A172 (cell line): ENCODE data around the gene ANKRD11. TPM values are rescaled to one million over a fixed set of nuclear protein-coding genes. Genes with fewer than 3 reads are reported as not detected.

ENCODE experiments used
- DNase-seq: peaks from one replicate; pipeline ENCODE4 v3.0.0-alpha.2; 2015; ENCODE audit warnings: low spot score
- total RNA-seq: library from RNA; depleted of rRNA; stranded (reverse); fragments of >200 nt; shearing (Covaris generic); gene quantifications from 2 replicates; pipeline ENCODE4 v1.2.3, GENCODE V29; 2014; rRNA removed

ANKRD11 gene
- 48.3 and 61.6 TPM in 2 replicates for total RNA-seq

DNA sequence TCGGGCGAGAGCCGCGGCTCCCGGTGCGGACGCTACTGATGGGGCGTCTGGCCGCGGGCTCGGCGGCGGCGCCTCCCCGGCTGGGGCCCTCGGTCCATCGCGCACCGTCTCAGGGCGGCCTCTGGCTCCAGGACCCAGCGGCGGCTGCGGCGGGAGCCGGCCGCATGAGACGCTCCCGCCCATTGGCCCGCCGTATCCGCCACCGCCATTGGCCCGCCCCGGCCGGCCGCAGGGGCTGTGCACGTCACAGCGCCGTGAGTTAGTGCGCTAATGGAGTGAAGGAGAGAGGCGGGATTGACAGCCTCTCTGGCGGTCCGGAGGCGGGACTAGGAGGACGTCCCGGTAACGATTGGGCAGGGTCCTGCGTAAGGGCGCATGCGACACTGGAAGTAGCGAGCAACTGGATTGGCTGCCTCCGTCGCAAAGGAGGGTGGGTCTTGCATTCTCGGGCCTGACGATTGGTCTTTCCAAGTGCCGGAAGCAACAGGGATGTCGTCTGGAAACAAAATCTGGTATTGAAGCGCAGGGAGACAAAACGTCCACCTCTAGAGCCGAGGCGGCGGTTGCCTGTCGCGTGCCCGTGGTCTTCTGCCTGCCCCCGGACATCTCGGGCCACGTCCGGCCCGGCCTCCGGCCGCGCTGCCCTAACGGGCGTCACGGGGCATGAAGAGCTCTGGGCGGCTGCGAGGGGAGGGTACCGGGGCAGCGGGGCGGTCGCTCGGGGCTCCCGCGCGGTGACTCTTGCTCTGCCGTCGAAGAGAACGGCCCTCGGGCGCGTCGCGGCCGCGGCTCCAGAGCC is at the start of gene ANKRD11:
Gene ANKRD11 (minus strand): TSS at position 123 of the 799 bp plus-strand sequence. CDS start 173,542 bp downstream, outside the sequence.
- peak; percentile 100 for DNase-seq

DNA sequence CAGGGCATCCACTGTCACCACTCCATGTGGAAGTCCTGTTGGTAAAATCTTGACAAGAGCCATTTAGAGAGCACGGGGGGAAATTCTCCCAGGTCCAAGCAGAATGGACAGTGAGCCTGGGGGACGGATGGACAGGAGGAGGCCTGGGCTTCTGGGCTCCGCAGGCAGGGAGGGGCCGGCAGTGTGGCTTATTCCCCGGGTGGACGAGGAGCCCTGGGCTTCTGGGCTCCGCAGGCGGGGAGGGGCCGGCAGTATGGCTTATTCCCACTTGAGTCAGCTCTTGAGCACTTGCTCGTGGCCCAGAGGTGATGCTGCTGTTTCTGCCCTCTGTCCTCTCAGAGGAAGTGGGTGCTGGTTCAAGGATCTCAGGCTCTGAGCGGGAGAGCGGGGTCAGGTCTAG is 47.9 kb upstream of the ANKRD11 start:
- no peak for DNase-seq

DNA sequence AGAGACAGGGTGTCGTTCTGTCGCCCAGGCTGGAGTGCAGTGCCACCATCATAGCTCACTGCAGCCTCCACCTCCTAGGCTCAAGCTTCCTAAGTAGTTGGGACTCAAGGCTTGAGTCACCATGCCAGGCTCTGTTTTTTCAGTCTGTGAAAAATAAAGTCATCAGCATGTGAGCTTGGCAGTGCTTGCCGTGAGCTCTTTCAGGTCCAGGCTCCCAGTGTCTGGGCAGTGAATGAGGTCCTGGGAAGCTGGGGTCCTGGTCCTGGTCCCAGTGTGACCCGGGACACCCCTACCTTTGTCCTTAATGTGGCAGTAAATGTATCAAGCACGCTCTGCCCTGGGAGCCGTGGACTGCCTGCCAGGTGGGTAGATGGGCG is 47.2 kb upstream of the ANKRD11 start:
- no peak for DNase-seq

DNA sequence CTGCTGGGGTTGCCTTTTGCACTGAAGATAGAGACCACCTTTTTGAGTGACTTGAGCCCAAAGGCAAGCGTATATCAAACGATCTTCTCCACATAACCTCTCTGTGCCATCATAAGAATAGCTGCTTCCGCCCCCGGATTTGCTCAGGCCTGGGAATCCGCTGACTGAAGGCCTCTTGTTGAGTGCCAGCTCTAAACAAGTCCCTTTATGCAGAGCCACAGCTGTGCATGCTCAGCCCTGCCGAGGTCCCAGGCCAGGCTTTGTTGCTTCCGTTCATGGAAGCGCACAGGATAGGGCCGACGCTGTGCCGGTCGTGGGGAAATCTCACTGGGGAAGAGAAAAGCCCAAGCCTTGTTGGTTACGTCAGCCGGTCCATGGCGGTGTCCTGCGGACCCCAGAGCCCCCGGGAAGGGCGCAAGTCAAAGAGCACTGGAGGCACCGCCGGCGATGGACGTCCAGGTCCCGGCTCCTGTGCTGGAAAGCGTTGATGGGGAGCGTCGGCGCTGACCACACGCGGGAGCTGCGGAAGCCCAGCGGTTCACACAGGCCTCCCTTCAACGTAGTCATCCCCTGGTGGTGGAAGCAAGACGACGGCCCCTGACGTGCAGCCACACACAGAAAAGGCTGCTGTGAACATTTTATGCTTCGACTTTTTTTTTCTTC is 46.7 kb upstream of the ANKRD11 start:
- DNase-seq: no peak

DNA sequence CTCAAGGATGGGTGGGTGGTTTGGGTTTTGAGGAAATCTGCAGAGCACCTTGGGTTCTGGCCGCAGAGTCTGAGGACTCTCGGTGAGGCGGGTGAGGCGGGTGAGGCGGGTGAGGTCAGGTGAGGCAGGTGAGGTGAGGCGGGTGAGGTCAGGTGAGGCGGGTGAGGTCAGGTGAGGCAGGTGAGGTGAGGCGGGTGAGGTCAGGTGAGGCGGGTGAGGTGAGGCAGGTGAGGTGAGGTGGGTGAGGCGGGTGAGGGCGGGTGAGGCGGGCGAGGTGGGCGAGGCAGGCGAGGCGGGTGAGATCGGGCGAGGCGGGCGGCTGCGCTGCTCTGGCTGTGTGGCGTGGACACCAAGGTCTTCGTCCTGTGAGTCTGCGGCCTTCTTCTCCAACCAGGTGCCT is 46.0 kb upstream of the ANKRD11 start:
- DNase-seq: no peak

DNA sequence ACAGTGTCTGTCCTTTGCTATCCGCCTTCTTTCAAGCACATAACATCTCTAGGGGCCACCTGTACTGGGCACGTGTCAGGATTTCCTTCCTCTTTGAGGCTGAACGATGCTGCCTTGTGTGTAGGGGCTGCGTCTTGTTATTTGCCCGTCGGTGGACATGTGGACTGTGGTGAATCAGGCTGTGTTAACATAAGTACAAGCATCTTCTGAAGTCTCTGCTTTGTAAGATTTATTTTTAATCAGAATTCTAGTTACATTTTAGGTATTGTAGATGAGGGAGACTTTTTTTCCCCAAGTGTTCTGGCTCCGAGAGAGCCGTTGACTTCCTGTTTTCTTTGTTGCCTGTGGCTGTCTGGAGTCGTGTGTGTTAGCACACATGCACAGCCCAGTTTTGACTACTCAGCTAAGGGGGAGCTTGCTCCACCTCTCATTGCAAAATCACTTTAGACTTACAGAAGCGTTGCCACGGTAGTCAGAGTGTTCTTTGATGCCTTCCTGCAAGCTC is 43.9 kb upstream of the ANKRD11 start:
- no peak for DNase-seq

DNA sequence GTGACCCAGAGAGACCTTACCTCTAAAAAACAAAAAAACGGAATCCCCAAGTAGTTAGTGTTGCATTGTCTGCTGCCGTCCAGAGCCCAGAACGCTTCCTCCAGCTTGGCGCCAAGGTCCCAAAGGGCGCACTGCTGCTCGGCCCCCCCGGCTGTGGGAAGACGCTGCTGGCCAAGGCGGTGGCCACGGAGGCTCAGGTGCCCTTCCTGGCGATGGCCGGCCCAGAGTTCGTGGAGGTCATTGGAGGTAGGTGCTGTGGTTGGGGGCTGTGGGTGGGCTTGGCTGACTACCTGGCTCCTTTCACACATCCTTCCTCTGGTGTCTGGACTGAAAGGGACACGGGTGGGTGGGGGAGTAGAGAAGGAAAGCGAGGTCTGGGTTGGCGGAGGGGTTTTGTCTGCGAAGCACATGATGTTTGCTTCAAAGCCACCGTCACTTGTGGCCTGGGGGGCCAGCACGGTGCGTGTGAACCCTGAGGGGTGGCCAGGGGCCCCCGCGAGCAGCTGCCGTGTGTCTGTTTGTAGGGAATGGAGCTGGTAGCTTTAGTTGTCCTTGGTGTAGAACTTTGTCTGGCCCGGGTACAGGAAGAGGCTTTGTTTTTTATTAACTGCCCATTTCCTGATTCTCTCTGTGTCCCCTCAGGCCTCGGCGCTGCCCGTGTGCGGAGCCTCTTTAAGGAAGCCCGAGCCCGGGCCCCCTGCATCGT is 41.6 kb upstream of the ANKRD11 start:
- DNase-seq: no peak

DNA sequence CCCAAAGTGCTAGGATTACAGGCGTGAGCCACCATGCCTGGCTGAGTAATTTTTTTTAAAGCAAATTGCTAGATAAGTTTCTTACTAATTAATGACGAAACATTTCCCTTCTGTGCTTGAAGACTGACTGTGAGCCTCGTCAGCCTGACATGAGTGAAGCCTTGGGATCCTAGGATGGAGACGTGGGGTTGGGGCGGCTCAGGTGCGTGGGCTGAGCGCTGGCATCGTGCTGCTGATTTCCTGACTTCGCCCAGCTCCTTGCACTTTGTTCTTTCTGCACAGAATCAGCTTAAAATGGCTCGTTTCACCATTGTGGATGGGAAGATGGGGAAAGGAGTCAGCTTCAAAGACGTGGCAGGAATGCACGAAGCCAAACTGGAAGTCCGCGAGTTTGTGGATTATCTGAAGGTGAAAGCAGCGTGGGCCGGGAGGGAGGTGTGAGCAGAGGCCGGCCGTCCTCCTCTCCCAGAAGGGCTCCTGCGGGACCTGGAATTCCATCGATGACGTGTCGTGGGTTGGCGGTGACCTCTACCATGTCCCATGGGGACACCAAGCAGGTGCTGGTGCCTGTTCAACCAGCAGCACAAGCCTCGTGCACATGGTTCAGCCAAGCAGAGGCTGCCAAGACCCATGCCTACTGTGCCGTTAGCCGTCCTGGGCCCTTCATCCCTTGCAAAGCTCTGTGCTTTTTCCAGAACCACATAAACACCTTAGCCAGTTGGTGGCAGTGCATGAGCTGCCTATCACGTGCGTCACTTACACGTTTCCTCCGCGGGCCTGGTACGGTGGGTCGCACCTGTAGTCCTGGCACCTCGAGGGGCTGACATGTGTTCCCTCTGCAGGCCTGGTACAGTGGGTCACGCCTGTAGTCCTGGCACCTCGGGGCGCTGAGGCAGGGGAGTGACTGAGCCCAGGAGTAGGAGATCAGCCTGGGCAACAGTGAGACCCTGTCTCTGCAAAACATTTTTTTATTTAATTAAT is 40.3 kb upstream of the ANKRD11 start:
- DNase-seq: no peak

DNA sequence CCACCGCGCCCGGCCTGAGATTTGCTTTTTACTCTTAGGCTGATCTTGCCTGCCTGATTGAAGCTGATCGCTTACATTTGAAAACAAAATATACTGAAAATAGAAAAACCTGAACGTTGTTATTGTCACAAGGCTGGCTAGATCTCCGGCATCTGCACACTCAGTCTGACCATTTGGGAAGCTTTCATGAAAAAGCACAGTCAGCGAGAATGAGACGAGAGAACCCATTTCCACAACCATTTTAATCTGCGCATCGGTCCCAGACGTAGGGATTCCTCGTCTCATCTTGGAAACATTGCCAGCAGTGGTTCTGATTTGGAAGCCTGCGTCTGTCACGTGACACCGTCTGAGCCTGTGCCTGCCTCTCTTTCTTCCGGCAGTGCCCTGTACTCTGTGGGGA is 38.7 kb upstream of the ANKRD11 start:
- DNase-seq: no peak

DNA sequence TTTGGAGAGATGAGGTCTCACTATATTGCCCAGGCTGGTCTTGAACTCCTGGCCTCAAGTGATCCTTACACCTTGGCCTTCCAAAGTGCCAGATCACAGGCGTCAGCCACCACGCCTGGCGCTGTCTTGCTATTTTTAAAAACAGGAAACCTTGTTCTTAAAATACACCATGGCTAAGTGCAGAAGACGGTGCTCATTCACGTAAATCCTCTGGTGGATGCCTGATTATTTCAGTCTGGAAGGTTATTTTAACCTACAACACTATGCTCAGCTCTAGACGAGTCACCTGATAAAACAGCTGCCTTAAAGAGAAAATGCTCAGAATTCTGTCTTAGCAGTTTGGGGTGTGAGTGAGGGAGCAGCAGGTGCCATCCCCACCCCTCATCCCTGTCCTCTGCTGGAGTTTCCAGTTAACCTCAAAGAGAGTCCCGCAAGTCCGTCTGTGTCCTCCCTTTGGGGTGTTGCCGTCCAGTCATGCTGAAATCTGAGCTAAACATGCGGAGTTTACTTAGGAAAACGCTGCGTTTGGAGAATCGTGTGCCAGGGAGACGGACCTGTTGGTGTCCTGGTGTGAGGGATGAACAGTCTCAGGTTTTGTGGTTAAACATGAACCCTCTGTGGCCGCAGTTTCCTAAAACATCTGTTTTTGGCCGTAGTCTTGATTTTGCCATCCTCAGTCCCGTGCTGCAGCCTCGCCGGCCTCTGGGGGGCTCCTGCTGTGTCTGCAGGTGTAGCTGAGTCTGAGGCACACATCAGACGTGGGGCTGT is 35.0 kb upstream of the ANKRD11 start:
- DNase-seq: no peak

DNA sequence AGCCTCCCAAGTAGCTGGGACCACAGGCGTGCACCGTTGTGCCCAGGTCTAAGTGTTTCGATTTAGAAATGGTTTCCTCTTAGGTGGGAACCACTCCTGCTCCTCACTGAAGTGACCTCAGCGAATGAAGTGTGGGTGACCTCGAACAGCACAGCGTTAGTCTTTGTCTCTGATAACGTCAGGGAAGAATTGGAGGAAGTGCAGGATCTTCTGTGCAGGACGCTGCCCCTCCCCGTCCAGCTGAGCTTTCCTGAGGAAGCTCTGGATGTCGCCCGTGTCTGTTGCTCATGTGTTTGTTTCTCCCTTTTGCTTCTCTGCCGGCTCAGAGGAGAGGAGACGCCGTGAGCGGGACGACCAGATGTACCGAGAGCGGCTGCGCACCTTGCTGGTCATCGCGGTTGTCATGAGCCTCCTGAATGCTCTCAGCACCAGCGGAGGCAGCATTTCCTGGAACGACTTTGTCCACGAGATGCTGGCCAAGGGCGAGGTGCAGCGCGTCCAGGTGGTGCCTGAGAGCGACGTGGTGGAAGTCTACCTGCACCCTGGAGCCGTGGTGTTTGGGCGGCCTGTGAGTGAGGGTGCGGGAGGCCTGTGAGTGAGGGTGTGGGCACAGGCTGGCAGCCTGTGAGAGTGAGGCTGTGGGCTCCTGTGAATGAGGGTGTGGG is 33.5 kb upstream of the ANKRD11 start:
- no peak for DNase-seq

DNA sequence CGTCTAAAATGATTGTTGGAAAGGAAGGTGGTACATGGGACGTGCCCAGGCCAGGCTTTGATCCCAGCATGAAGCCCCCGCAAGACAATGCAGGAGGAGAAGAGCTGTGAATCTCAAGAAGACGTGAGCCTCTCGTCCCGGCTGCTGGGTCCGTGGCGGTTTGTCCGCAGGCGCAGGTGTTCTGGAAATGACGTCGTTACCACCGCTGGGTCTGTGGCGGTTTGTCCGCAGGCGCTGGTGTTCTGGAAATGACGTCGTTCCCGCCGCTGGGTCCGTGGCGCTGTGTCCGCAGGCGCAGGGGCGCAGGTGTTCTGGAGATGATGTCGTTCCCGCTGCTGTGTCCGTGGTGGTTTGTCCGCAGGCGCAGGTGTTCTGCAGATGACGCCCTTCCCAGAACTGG is 31.9 kb upstream of the ANKRD11 start:
- DNase-seq: no peak

DNA sequence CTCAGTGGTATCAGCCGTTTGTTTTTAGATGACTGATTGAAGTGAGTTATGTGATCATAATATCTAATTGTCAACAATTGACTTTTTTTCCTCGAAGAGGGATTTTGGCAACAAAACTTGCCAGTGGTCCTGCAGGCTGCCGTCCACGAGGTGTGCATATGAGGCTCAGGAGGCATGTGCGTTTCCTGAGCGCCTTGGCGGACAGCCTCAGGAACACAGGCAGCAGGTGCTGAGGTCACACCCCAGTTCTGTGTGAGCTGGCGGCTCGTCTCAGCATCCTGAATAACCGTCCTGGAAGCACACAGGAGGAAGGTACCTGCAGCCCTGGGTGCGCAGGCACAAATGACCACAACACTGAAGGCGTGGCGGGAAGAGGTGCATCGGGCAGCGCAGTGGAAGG is 29.5 kb upstream of the ANKRD11 start:
- no peak for DNase-seq

DNA sequence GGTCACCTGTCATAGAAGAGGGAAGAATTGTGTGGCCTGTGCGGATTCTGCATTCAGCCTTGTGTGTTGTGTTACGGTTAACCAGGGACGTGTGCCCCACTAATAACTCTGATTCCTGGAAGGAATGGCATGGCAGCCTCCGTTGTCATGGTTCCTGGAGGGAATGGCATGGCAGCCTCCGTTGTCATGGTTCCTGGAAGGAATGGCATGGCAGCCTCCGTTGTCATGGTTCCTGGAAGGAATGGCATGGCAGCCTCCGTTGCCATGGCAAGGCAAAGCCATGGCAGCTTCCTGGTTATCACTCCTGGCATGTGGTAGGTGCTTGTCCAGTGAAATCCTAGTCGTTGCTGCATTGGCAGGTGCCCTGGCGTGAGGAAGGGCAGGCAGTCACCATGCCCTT is 26.8 kb upstream of the ANKRD11 start:
- DNase-seq: no peak

DNA sequence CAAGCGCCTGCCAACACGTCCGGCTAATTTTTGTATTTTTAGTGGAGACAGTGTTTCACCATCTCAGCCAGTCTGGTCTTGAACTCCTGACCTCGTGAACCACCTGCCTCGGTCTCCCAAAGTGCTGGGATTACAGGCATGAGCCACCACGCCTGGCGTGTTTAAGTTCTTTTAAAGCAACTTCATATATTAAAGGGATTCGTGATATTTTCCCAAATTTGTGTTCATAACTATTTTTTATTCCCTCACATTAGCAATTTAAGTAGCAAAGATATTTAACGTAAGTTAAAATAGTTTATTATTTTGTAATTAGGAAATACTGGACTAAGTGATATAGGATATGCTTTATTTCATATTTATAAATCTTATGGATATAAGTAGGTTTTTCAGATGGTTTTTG is 22.1 kb upstream of the ANKRD11 start:
- no peak for DNase-seq

DNA sequence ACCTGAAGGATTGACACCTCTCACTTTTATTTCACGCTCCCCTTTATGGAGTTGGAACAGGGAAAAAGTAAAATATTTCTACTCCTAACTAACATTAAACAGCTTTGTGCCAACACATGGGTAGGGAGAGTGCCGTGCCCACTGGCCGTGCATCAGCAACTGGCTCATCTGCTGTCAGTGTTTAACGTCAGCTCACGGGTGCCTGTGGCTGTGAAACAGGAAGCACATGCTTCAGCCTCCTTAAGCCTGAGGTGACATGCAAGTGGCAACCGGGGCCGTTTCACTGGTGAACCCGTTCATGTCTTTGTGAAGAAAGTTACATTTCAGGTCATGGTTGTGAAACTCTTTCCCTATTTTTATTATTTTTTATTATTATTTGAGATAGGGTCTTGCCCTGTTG is 21.0 kb upstream of the ANKRD11 start:
- DNase-seq: no peak

DNA sequence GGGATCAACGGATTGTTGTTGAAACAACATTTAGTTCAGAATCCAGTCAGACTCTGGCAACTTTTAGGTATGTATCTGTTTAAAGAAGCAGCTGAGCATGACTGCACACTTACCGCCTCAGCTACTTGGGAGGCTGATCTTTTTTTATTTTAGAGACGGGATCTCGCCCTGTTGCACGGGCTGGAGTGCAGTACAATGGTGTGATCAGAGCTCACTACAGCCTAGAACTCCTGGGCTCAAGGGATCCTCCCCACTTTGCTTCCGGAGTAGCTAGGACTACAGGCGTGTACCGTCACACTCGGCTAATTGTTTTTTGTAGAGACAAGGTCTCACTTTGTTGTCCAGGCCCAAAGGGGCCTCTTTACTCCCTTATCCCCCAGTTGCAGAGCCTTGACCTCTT is 20.2 kb upstream of the ANKRD11 start:
- DNase-seq: no peak

DNA sequence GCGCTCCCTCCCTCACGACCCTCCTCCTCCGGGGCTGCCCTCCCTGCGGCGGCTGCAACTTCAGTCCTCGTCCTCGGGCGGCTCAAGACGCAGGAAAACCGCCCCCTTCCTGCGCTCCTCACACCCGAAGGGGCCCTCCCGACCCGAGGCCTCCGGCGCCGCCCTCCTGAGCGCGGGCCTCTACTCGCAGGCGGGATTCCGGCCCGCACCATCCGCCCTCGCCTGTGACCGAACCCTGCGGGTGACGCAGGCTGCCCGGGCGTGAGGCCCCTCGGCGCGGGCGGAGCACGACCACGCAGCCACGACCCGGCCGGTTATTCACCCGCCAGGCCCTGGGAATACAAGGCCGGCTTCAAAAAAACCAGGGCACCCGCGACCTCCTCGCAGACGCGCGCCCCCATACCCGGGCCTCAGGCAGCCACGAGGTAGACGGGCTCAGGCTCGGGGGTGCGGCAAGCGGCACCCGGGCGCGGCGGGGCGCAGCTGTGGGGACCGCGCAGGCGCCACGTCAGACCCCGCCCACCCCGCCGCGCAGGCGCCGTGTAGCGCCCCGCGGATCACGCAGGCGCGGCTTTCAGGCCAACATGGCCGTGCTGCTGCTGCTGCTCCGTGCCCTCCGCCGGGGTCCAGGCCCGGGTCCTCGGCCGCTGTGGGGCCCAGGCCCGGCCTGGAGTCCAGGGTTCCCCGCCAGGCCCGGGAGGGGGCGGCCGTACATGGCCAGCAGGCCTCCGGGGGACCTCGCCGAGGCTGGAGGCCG is 17.7 kb upstream of the ANKRD11 start, which contains the start of gene SPG7:
Gene SPG7 (plus strand): TSS at position 570 of the 757 bp plus-strand sequence. CDS start 15 bp downstream, at position 585.
- peak; percentile 74 for DNase-seq

DNA sequence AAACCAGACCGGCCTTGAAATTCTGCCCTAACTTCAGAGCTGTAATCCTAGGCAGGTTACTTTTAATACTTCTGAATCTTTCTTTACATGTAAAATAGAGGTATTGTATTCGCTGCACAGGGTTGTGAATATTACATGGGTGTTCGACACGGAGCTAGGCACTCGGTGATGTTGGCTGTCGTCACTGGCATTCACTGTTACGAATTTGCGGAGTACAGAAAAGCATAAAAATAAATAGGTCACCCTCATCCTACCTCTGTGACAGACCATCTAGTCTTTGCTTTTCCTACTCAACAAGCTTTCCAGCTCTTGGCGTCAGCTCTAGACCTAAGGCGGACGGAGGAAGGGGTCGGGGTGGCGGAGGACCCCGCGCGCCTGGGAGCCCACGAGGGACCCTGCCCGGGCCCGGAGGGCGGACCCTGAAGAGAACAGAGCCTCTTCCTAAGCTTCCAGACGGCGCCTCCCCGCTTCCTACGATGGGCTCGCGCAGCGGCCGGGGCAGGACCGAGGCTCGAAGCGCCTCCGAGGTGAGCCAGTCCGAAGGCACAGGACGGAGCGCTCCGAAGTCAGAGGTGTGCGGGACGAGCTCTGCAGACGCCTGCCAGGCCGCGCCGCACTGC is 17.0 kb upstream of the ANKRD11 start:
- no peak for DNase-seq
